GM23338 (cell line): ENCODE measurements around the gene EYA3. TPM values are rescaled to one million over a fixed set of nuclear protein-coding genes. Genes with fewer than 3 reads are reported as not detected.

Experiments used
- CREB1 ChIP-seq: fragments of 250-450 bp; sonication (Bioruptor Pico); IDR thresholded peaks from 2 replicates; pipeline ENCODE4 v1.5.0; 2020; ENCODE audit warnings: low read depth, mild to moderate bottlenecking, moderate library complexity
- EZH2 ChIP-seq: fragments of 200-600 bp; sonication (generic); IDR thresholded peaks from one replicate; pipeline ENCODE4 v1.8.0; 2017; ENCODE audit warnings: antibody characterized with exemption, mild to moderate bottlenecking, low read depth; ENCODE audit not compliant: unreplicated experiment
- EZH2phosphoT487 ChIP-seq: fragments of 200-600 bp; sonication (generic); IDR thresholded peaks from one replicate; pipeline ENCODE4 v1.8.1; 2018; ENCODE audit warnings: antibody characterized with exemption; ENCODE audit not compliant: unreplicated experiment
- POLR2AphosphoS5 ChIP-seq: IDR thresholded peaks from 2 replicates; pipeline ENCODE4 v1.6.1; 2016; ENCODE audit warnings: antibody characterized with exemption, low read depth
- polyA plus RNA-seq: library from polyadenylated mRNA; unstranded; fragments of >200 nt; fragmentation: Nextera tagmentation; extraction: Ambion mirVana; gene quantifications from 2 replicates; pipeline ENCODE4 v1.2.1, GENCODE V29; 2016
- total RNA-seq: library from RNA; depleted of rRNA; stranded (reverse); fragments of >200 nt; shearing (Covaris generic); gene quantifications from 2 replicates; pipeline ENCODE4 v1.2.3, GENCODE V29; 2014
- TF ChIP-seq, protein P1 (sequence below): fragments of 250-450 bp; sonication (Bioruptor Pico); IDR thresholded peaks from 2 replicates; pipeline ENCODE4 v1.5.0; 2020; ENCODE audit warnings: mild to moderate bottlenecking, moderate library complexity
- TF ChIP-seq, protein P2 (sequence below): IDR thresholded peaks from 2 replicates; pipeline ENCODE4 v1.6.1; 2016; ENCODE audit warnings: antibody characterized with exemption
- TF ChIP-seq, protein P3 (sequence below), 2 experiments: fragments of 200-600 bp in 1 of 2; sonication (generic) in 1 of 2; conservative IDR thresholded peaks; 2 replicates each; pipeline versions ENCODE4 v1.5.1 to v1.6.1; 2016 to 2017; ENCODE audit warnings: antibody characterized with exemption in 2 of 2, low read depth in 2 of 2, mild to moderate bottlenecking in 2 of 2, moderate library complexity in 1 of 2

The EYA3 gene
- total and polyA plus RNA-seq, 2 experiments from 2014 or later: 12.5 to 33.6 TPM

DNA sequence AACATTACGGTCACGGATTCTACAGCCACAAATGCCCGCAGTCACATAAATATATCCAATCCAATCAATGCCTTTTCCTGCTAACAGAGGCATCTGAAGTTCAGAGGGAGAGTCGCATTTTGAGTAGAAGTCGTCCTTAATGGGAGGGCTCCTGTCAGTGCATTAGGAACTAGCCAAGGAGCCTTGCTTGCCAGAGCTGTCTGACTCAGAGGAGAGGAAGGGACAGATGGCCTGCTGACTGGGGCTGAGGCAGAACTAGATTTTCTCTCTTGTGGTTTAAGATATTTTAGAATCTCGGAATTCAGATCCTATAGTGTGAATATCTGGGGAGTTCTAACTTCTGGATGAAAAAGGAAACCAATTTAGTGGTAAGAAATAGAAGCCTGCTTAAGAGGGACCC lies 118.0 kb downstream of the EYA3 start (continued):
- TF ChIP-seq, protein P1, sequence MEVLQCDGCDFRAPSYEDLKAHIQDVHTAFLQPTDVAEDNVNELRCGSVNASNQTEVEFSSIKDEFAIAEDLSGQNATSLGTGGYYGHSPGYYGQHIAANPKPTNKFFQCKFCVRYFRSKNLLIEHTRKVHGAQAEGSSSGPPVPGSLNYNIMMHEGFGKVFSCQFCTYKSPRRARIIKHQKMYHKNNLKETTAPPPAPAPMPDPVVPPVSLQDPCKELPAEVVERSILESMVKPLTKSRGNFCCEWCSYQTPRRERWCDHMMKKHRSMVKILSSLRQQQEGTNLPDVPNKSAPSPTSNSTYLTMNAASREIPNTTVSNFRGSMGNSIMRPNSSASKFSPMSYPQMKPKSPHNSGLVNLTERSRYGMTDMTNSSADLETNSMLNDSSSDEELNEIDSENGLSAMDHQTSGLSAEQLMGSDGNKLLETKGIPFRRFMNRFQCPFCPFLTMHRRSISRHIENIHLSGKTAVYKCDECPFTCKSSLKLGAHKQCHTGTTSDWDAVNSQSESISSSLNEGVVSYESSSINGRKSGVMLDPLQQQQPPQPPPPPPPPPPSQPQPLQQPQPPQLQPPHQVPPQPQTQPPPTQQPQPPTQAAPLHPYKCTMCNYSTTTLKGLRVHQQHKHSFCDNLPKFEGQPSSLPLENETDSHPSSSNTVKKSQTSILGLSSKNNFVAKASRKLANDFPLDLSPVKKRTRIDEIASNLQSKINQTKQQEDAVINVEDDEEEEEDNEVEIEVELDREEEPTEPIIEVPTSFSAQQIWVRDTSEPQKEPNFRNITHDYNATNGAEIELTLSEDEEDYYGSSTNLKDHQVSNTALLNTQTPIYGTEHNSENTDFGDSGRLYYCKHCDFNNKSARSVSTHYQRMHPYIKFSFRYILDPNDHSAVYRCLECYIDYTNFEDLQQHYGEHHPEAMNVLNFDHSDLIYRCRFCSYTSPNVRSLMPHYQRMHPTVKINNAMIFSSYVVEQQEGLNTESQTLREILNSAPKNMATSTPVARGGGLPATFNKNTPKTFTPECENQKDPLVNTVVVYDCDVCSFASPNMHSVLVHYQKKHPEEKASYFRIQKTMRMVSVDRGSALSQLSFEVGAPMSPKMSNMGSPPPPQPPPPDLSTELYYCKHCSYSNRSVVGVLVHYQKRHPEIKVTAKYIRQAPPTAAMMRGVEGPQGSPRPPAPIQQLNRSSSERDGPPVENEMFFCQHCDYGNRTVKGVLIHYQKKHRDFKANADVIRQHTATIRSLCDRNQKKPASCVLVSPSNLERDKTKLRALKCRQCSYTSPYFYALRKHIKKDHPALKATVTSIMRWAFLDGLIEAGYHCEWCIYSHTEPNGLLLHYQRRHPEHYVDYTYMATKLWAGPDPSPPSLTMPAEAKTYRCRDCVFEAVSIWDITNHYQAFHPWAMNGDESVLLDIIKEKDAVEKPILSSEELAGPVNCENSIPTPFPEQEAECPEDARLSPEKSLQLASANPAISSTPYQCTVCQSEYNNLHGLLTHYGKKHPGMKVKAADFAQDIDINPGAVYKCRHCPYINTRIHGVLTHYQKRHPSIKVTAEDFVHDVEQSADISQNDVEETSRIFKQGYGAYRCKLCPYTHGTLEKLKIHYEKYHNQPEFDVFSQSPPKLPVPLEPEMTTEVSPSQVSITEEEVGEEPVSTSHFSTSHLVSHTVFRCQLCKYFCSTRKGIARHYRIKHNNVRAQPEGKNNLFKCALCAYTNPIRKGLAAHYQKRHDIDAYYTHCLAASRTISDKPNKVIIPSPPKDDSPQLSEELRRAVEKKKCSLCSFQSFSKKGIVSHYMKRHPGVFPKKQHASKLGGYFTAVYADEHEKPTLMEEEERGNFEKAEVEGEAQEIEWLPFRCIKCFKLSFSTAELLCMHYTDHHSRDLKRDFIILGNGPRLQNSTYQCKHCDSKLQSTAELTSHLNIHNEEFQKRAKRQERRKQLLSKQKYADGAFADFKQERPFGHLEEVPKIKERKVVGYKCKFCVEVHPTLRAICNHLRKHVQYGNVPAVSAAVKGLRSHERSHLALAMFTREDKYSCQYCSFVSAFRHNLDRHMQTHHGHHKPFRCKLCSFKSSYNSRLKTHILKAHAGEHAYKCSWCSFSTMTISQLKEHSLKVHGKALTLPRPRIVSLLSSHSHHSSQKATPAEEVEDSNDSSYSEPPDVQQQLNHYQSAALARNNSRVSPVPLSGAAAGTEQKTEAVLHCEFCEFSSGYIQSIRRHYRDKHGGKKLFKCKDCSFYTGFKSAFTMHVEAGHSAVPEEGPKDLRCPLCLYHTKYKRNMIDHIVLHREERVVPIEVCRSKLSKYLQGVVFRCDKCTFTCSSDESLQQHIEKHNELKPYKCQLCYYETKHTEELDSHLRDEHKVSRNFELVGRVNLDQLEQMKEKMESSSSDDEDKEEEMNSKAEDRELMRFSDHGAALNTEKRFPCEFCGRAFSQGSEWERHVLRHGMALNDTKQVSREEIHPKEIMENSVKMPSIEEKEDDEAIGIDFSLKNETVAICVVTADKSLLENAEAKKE (CRISPR knock-in tag): no peak
- TF ChIP-seq EZH2phosphoT487 (no peak), EZH2 (no peak), POLR2AphosphoS5 (no peak), CREB1 (CRISPR knock-in tag) (no peak)
- TF ChIP-seq, protein P2, sequence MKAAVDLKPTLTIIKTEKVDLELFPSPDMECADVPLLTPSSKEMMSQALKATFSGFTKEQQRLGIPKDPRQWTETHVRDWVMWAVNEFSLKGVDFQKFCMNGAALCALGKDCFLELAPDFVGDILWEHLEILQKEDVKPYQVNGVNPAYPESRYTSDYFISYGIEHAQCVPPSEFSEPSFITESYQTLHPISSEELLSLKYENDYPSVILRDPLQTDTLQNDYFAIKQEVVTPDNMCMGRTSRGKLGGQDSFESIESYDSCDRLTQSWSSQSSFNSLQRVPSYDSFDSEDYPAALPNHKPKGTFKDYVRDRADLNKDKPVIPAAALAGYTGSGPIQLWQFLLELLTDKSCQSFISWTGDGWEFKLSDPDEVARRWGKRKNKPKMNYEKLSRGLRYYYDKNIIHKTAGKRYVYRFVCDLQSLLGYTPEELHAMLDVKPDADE: no peak
- TF ChIP-seq, protein P3, sequence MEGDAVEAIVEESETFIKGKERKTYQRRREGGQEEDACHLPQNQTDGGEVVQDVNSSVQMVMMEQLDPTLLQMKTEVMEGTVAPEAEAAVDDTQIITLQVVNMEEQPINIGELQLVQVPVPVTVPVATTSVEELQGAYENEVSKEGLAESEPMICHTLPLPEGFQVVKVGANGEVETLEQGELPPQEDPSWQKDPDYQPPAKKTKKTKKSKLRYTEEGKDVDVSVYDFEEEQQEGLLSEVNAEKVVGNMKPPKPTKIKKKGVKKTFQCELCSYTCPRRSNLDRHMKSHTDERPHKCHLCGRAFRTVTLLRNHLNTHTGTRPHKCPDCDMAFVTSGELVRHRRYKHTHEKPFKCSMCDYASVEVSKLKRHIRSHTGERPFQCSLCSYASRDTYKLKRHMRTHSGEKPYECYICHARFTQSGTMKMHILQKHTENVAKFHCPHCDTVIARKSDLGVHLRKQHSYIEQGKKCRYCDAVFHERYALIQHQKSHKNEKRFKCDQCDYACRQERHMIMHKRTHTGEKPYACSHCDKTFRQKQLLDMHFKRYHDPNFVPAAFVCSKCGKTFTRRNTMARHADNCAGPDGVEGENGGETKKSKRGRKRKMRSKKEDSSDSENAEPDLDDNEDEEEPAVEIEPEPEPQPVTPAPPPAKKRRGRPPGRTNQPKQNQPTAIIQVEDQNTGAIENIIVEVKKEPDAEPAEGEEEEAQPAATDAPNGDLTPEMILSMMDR (conservative IDR thresholded peaks at IDR 0.05; ENCODE audit: low read depth in 2 of 2): no peak
